Activated gamma-delta T cell (primary cell): ENCODE results near the gene SDCBP2.
"Not testable (repeated sequence)": the region's sequence is repeated elsewhere in the genome, so short reads cannot be mapped to it uniquely, and the experiment has no call there.

Source experiments
- DNase-seq: peaks from one replicate; lab custom pipeline; 2025; lab: John Stamatoyannopoulos, UW

Gene SDCBP2

DNA sequence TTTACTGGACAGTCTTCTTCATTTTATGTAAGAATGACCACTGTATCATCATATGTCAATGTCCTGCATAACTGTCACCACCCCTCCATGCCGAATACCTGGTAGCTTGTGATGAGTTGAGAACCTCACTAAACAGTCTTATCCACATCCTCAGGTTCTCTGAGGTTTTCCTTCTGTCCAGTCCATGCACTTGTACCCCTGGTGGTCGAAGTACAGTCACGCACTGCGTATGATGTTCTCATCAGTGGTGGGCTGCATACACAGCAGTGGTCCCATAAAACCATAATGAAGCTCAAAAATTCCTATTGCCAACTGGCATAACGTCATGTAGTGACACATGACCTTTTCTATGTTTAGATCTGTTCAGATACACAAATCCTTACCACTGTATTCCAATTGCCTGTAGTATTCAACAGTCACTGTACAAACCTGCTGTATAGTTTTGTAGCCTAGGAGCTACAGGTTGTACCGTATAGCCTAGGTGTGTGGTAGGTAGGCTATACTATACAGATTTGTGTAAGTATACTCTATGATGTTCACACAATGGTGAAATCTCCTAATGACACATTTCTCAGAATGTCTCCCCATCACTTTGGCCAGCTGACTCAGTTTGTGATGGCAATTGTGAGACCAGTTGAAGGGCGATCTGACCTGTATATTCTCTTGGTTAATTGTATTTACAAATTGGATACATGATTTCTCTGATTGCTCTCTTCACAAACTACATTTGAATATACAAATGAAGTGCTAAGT, 31.3 kb upstream of the SDCBP2 start:
- DNase-seq: no peak

DNA sequence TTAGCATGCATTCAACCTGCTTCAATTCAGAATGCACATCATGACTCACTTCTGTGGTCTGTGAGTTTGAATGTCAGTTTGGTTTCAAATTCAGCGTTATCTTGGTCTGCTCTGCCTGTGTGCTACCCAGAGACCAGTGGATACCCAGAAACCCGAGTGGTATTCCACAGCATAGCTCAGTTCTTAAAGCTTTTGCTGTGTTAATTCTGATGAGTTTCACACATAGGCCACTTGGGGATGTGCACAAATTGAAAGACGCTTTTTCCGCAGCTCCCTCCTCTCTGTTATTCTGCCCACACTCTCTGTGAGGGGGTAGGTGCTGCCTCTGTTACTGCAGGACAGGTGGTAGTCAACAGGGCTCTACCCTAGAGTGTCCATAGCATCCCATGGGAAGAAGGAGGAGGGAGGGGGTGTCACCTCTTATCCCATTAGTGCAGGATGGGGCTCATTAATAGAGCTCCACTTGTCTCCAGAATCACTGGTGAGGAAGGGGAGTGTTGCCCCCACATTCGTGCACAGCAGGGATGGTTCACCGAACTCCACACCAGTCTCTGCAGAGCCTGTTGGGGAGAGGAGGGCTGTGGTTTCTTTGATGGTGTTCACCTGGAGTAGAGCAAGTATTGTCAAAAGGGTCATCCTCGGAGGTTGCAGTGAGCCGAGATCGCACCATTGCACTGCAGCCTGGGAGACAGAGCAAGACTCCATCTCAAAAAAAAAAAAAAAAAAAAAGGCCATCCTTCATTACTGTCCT, 29.2 kb upstream of the SDCBP2 start:
- no peak for DNase-seq

DNA sequence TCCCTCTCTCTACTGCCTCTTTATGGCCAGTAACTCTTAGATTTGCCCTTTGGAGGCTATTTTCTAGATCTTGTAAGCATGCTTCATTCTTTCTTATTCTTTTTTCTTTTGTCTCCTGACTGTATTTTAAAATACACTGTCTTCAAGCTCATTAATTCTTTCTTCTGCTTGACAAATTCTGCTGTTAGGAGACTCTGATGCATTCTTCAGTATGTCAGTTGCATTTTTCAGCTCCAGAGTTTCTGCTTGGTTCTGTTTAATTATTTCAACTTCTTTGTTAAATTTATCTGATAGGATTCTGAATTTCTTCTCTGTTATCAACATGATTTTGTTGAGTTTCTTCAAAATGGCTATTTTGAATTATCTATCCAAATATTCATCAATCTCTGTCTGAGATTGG, 25.0 kb upstream of the SDCBP2 start:
- no peak for DNase-seq

GRCh38 chr20:1346315-1346969, 17.5 kb upstream of the SDCBP2 start:
- DNase-seq: no peak

DNA sequence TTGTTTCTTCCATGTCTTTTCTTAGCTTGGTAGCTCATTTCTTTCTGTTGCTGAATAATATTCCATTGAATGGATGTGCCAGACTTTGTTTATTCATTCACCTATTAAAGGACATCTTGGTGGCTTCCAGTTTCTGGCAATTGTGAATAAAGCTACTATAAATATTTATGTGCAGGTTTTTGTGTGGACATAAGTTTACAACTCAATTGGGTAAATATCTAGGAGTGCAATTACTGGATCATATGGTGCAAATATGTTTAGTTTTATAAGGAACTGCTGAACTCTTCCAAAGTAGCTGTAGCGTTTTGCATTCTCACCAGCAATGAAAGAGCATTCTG, 16.8 kb upstream of the SDCBP2 start:
- DNase-seq: no peak

DNA sequence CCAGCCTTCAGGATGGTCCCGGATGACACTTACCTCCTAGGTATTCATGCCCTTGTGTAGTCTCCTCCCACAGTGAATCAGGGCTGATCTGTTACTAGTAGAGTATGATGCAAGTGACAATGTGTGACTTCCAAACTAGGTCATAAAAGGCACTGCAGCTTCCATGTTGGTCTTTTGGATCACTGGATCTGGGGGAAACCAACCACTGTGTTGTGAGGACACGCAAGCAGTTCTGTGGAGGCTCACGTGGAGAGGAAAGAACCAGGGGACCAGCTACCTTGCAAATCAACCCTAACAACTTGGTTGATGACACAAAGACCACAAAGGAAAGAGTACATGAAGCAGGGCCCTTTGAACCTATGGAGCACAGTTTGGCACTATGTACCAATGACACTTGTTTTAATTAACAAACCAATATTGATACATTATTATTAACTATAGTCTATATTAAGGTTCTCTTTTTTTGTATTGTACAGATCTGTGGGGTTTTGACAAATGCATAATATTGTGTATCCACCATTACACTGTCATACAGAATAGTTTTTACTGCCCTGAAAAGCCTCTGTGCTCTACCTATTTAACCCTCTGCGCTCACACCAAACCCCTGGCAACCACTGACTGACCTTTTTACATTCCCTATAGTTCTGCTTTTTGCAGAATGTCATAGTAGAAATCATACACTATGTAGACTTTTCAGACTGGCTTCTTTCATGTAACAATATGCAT, 16.3 kb upstream of the SDCBP2 start:
- no peak for DNase-seq

DNA sequence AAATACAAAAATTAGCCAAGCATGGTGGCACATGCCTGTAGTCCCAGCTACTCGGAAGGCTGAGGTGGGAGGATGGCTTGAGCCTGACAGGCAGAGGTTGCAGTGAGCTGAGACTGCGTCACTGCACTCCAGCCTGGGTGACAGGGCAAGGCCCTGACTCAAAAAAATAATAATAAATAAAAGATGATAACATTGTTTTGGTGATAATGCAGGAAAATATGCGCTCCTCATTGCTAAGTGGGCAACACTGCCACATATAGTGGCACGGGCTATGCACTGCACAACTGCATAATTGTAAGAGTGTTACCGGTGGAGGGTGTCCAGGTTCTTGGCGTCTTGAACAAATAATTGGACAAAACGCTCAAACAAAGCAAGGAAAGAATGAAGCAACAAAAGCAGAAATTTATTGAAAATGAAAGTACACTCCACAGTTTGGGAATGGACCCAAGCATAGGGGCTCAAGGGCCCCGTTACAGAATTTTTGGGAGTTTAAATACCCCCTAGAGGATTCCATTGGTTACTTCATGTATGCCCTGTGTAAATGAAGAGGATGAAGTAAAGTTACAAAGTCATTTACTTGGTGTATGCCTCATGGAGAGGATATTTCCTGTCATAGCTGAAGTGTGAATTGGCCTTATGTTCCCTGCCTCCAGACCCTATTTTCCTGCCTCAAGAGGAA, 14.6 kb upstream of the SDCBP2 start:
- DNase-seq: not testable (repeated sequence)

DNA sequence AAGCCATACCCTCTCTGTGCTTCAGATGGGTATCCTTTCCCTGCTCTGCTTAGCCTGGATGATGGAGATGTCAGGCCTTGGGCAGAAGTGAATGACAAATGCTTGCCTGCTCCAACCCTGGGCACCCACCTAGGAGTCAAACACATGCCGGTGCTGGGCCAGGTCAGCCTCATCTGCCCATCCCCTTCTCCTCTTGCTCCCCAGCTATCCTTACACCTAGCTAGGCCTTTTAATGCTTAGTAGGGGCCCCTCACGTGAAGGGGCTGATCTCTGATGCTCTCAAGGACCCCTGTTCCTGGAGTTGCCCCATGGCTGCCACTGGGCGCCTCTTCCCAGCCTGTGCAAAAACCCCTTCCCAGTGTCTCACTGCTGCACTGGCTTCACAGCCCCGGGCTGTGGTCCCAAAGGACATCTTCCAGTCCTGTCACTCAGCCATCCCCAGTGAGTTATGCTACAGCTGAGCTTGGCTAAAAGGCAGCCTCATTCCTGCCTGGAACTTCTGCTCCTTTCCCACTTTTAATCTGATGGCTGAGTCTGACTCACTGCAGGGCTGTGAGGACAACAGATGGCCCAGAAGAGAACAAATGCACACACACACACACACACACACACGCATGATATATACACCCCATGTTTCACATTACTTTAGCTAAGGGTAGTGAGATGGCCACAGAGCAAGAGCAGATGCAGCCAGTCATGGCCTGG, 12.8 kb upstream of the SDCBP2 start:
- no peak for DNase-seq

DNA sequence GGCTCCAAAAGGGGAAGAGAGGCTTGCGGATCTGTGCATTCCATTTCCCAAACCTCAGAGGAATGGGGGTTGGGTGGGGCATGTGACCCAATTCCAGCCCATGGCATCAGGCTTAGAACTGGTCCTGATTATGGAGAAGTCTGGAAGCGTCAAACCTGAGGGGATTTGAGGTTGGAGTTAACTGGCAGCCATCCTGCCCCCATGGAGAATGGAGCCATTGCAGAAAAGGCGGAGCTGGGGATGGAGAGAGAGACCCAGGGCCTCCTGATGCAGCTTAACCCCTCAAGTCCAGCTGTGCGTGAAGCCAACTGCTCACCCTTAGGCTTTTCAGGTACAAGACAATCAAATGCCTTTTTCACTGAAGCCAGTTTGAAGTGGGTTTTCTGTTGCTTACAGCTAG, 9.9 kb upstream of the SDCBP2 start:
- no peak for DNase-seq

DNA sequence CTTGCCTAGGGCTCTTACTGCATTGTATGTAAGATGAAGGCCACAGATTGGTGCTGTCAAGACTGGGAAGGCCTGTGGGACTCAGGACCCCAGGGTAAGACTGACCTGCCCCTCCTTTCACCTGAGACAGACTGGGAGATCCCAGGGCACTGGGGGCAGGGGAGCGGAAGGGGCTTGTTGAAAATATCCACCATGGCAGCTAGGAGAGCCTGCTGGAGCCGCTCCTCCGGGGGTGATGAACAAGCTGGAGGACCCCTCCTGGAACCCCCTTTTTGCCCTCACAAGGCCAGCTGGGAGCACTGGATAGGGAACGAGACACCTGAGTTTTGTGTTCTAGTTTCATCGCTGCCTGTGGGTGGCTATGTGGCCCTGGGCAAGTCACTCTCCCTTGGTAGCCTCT, 9.2 kb upstream of the SDCBP2 start:
- DNase-seq: no peak

GRCh38 chr20:1337441-1337840, 8.5 kb upstream of the SDCBP2 start:
- DNase-seq: no peak

DNA sequence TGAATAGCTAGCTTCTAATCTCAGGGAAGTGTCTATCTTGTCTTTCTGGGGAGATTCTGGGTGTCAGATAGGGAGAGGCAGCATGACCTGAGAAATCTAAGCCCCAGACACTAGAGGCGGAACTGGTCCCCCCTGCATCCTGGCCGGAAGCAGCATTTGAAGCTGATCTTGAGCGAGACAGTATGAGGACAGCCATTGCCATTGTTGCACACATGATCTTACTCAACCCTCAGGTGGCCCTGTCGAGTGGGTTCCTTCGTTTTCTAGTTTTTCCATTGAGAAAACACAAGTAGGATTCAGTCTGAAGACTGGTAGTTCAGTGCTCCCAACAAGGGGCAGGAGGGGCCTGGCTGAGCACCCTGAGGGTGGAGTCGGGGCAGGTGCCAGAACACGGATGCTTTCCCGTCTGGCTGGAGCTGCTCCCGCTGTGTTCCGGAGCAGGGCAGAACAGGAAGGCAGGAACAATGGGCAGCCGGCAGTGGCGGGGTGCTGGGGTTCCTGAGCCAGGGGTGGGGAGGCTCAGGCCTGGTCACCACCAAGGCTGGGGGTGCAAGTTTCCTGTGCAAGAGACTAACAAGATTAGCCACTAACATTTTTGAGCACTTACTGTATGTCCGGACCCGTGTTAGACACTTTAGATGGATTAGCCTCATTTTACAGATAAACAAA, 7.9 kb upstream of the SDCBP2 start:
- no peak for DNase-seq

DNA sequence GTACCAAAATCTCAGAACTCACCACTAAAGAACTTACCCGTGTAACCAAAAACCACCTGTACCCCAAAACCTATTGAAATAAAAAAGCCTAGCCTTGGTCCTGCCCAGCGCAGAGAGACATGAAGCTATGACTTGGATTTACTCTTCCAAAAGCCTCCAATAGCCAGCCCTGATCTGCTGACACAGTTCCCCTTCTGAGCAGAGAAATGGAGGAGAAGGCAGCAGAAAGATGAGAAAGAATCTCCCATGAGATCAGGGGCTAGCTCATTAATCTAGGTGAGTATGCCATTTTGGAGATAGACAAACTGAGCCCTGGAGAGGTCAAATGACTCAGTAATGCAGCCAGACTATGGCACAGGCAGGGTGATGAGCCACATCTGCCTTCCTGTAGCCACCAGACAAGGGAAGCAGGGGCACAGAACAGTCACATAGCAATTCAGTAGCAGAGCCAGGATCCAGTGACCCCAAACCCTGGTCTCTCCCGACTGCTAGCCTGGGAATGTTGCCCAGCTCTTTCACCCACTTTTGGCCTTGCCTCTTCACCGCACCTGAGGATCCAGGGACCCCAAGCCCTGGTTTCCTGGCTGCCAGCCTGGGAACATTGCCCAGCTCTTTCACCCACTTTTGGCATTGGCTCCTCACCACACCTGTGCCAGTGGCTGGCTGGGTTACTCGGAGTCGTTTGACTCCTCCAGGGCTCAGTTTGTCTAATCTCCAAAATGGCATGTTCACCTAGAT, 7.2 kb upstream of the SDCBP2 start:
- DNase-seq: no peak

DNA sequence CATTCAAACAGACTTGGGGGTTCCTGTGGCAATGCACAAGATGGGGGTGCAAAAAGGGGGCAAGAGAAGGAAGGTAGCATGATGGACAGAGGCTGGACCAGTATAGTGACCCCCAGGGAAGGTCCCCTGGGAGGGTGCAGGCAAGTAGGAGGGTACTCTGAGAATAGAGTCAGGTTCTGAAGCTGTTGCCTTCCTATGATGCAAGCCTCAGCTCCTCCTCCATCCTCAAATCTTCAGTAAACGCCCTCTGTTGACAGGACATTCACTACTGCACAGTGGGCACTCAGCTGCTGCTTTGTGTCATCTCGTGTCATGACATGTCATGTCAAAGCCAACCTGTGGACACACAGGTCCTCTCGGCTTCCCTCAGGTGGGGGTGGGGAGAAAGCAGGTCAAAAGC, 5.8 kb upstream of the SDCBP2 start:
- DNase-seq: no peak

- no peak for DNase-seq
These were observed 5.4 kb upstream of the SDCBP2 start for GRCh38 chr20:1334370-1334731.

- DNase-seq: no peak
These were observed 4.8 kb upstream of the SDCBP2 start for GRCh38 chr20:1333462-1334369.

DNA sequence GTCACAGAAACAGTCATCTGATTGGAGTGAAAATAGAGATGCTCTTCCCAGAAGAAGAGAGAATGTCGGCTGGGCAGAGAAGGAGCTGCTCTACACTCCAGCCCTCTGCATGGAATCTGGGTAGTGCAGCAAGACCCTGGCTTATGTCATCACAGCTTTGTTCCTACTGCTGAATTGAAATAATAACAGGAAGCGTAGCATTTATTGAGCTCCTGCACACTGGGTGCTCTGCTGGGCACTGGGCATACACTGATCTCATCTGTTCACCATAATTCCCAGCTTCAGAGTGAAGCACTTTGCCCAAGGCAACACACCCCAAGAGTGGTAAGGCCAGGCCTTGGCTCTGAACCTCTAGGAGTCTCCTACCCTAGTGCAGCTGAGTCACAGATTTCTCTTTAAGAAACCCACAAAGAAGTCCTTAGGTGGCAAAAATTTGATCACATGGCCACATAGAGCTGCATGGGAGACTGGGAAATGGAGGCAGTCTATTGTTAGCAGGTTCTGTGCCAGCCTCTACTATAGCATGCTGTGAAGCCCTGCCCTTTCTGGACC, 3.9 kb upstream of the SDCBP2 start:
- no peak for DNase-seq

DNA sequence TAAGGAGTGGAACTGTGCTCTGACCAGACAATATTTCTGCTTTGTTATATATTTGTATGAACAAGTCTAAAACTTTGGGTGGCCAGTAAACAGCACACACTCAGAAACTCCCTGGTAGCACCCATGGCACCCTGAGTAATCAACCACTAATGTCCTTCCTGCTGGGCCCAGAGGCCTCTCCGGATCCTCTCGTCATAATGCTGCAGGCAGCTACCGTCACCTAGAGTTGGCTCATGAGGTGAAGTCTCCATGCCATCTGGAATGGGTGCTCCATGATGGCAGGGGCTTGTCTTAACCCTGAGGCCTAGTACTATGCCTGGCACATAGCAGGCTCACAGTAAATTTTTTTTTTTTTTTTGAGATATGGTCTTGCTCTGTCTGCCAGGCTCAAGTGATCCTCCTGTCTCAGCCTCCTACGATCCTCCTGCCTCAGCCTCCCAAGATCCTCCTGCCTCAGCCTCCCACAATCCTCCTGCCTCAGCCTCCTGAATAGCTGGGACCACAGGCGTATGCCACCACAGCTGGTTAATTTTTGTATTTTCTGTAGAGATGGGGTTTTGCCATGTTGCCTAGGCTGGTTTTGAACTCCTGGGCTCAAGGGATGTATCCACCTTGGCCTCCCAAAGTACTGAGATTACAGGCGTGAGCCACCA, 3.0 kb upstream of the SDCBP2 start:
- DNase-seq: no peak
